Lower leg skin (tissue), 3 donors: ENCODE measurements around the gene HMGCS1.

ENCODE experiments used
- CTCF ChIP-seq, 3 donors: fragments of 450-650 bp; IDR thresholded peaks; one replicate each; pipeline ENCODE4 v1.5.1; 2016; ENCODE audit warnings: antibody characterized with exemption in 3 of 3, mild to moderate bottlenecking in 3 of 3, moderate library complexity in 2 of 3
- POLR2A ChIP-seq, 2 donors: fragments of 450-650 bp; IDR thresholded peaks; one replicate each; pipeline ENCODE4 v1.6.1; 2016 to 2017; ENCODE audit warnings: antibody characterized with exemption in 2 of 2, mild to moderate bottlenecking in 1 of 2, moderate library complexity in 1 of 2

- TF ChIP-seq CTCF (IDR thresholded peaks at IDR 0.05) (no peak), POLR2A (IDR thresholded peaks at IDR 0.05) (no peak)
Measured at GRCh38 chr5:43290726-43291125, 22.5 kb downstream of the HMGCS1 start.
